Neural progenitor cell (in vitro differentiated cells): Measurements from ENCODE around the gene MOAP1.

ENCODE experiments used
- CTCF ChIP-seq: fragments of 200-600 bp; sonication (generic); IDR thresholded peaks from 2 replicates; pipeline ENCODE4 v1.5.1; 2017; ENCODE audit warnings: antibody characterized with exemption, mild to moderate bottlenecking
- EZH2phosphoT487 ChIP-seq: fragments of 200-600 bp; sonication (generic); IDR thresholded peaks from 2 replicates; pipeline ENCODE4 v1.6.1; 2017; ENCODE audit warnings: antibody characterized with exemption

DNA sequence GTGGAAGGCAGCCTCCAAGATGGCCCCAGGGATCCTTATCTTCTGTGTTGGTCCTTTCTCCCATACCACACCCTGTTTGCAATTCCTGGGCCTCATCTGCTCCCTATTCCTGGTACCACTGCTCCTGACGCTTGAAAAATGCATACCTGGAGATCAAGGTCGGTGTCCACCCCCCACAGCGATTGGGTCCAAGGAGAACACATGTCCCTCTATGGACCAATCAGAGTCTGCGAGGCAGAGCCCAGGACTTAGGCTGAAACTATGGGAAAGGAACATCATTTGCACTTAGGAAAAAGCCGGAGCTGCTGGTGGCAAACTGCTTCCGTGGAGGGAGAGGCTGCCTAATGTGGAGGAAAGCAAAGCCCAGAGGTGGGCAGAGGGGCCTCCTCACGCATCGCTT, 35.7 kb downstream of the MOAP1 start:
- TF ChIP-seq CTCF, result no peak
- TF ChIP-seq EZH2phosphoT487, result no peak
